HAP-1 (cell line): ENCODE measurements around the gene ZNF816.
"Not testable (repeated sequence)": the region's sequence is repeated elsewhere in the genome, so short reads cannot be mapped to it uniquely, and the experiment has no call there.

ENCODE experiments used
- DNase-seq, 2 experiments: peaks; one replicate each; pipeline ENCODE4 v3.0.0-alpha.2; 2016 to 2020; ENCODE audit warnings: low spot score in 2 of 2
- H3K27me3 ChIP-seq: fragments of 250-450 bp; sonication (Bioruptor Pico); 2 replicates; pipeline ENCODE4 v1.5.1; 2020; ENCODE audit warnings: low read depth, mild to moderate bottlenecking, moderate library complexity
- H3K36me3 ChIP-seq: fragments of 250-450 bp; sonication (Bioruptor Pico); replicated peaks from 2 replicates; pipeline ENCODE4 v1.5.1; 2020; ENCODE audit warnings: mild to moderate bottlenecking
- H3K4me1 ChIP-seq: fragments of 250-450 bp; sonication (Bioruptor Pico); 2 replicates; pipeline ENCODE4 v1.5.1; 2020; ENCODE audit warnings: mild to moderate bottlenecking
- H3K4me3 ChIP-seq: fragments of 250-450 bp; sonication (Bioruptor Pico); 2 replicates; pipeline ENCODE4 v1.5.1; 2020; ENCODE audit warnings: mild to moderate bottlenecking, moderate library complexity
- H3K9me3 ChIP-seq: fragments of 250-450 bp; sonication (Bioruptor Pico); 2 replicates; pipeline ENCODE4 v1.5.1; 2020; ENCODE audit warnings: mild to moderate bottlenecking, moderate library complexity
- in situ Hi-C: fragments of 300-500 bp; cut with MboI; formaldehyde crosslinking; loops from 3 replicates; pipeline ENCODE4 v1.14.3; 2020; ENCODE audit warnings: low sequenced_read_pairs, inconsistent platforms, mixed read lengths

ZNF816 gene

DNA sequence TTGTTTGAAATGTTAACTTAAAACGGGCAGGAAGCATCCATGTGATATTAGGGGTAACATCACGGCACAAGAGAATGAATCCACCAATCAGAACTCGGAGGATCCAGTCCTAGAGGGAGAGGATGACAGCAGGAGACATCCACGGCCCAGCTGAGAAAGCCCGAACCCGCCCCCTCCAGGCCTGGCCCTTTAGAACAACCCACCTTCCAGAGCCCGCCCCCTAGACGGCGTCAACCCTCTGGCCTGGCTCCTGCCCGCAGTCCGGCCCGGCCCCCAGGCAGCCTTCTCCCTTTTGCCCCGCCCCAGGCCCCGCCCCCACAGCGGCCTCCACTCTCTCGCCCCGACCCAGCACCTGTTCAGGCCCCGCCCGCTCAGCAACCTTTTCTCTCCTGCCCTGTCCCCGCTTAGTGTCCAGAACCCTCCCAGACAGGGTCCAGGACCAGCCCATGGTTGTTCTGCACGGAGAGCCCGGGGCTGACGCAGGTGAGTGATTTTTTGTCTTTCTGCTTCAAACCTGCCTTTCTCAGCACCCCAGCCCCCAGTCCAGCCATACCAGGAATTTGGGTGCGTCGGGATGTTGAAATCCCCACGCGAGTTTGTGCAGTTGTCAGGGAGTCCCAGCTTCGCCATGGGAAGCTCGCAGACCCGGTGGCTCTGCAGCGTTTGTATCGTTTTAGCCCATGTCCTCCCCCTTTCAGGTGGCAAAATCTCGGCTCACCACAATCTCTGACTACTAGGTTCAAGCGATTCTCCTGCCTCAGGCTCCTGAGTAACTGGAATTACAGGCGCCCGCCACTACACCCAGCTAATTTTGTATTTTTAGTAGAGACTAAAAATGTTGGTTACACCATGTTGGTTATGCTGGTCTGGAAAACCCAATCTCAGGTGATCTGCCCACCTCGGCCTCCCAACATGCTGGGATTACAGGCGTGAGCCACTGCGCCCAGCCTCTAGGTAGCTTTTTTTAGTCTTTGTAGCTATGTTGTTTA is 16.1 kb downstream of the ZNF816 start:
- no peaks in the 10 kb centered on the region for H3K4me1 ChIP-seq
- in situ Hi-C loops = no loop called here
- no peak overlapping the region for H3K4me3 ChIP-seq
- peaks cover 19% of the 10 kb centered on the region for H3K36me3 ChIP-seq
- DNase-seq = no peak
- no peaks in the 10 kb centered on the region for H3K27me3 ChIP-seq
- peaks cover 22% of the 10 kb centered on the region for H3K9me3 ChIP-seq

DNA sequence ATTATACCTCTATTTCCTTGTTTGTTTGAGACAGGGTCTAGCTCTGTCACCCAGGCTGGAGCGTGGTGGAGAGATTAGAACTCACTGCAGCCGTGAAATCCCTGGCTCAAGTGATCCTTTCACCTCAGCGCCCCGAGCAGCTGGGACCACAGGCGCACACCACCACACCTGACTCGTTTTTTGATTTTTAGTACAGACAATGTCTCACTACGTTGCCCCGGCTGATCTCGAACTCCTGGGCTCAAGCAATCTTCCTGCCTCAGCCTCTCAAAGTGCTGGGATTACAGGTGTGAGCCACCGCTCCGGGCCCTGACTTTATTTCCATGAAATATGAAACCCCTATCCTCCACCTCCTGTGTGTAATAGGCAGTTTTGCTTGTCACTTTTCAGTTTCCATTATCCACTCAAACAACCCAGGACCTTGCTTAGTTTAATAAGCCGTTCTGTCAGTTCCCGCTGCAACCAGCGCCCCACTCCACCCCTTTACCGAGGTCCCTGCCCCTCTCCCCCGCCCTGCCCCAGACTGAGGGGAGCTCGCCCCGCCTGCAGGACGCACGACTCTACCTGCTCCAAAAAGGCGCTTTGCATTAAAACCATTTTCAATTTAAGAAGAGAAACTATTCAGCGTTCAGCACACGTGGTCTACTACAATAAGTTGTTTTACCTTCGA is 16.9 kb downstream of the ZNF816 start:
- Histone ChIP-seq H3K27me3 (no peaks in the 10 kb centered on the region), H3K36me3 (peaks cover 11% of the 10 kb centered on the region), H3K4me1 (no peaks in the 10 kb centered on the region), H3K4me3 (no peak overlapping the region), H3K9me3 (peaks cover 14% of the 10 kb centered on the region)
- in situ Hi-C loops = no loop called here
- no peak for DNase-seq

DNA sequence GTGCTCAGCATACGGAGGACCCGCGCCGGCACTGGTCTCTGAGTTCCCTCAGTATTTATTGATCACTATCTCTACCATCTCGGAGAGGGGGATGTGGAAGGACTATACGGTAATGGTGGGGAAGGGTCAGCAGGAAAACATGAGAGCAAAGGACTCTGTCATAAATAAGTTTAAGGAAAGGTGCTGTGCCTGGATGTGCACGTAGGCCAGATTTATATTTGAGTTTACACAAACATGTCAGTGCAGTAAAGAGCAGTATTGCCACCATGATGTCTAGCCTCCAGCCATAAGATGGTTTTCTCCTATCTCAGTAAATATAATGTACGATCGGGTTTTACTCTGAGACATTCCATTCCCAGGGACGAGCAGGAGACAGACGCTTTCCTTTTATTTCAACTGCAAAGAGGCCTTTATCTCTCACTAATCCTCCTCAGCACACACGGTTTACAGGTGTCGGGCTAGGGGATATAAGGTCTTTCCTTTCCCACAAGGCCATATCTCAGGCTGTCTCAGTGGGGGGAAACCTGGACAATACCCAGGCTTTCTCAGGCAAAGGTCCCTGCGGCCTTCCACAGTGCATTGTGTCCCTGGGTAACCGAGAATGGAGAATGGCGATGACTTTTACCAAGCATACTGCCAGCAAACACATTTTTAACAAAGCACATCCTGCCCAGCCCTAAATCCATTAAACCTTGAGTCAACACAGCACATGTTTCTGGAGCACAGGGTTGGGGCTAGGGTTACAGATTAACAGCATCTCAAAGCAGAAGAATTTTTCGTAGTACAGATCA is 17.8 kb downstream of the ZNF816 start:
- peaks cover 13% of the 10 kb centered on the region; the same call in 1 of the 2 replicates for H3K9me3 ChIP-seq
- H3K27me3 ChIP-seq, H3K4me1 ChIP-seq, in situ Hi-C loops, DNase-seq, H3K4me3 ChIP-seq, H3K36me3 ChIP-seq: not testable (repeated sequence)

DNA sequence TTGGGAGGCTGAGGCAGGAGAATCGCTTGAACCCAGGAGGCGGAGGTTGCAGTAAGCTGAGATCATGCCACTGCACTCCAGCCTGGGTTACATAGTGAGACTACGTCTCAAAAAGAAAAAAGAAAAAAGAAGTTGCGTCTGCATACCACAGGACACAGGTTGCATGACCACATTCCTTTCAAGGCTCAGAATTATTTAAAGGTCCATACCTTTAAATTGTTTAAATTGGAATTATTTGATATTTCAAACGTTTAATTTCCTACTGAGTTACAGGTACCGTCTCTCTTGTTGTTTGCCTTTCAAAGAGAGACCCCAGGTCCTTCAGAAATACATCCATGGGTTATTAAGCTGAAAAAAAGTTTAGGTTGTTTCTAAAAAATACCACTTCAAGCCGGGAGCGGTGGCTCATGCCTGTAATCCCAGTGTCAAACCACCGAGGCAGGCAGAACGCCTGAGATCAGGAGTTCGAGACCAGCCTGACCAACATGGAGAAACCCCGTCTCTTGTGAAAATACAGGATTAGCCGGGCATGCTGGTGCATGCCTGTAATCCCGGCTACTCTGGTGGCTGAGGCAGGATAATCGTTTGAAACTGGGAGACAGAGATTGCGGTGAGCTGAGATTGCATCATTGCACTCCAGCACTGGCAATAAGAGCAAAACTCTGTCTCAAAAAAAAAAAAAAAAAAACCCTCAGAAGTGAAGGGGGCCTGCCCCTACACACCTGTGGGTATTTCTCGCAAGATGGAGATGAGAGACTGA is 18.6 kb downstream of the ZNF816 start:
- H3K36me3 ChIP-seq = no peaks in the 10 kb centered on the region
- in situ Hi-C loops = no loop called here
- peaks cover 10% of the 10 kb centered on the region; the same call in 1 of the 2 replicates for H3K9me3 ChIP-seq
- no peaks in the 10 kb centered on the region for H3K27me3 ChIP-seq
- DNase-seq = no peak
- no peak overlapping the region for H3K4me3 ChIP-seq
- H3K4me1 ChIP-seq = no peaks in the 10 kb centered on the region

DNA sequence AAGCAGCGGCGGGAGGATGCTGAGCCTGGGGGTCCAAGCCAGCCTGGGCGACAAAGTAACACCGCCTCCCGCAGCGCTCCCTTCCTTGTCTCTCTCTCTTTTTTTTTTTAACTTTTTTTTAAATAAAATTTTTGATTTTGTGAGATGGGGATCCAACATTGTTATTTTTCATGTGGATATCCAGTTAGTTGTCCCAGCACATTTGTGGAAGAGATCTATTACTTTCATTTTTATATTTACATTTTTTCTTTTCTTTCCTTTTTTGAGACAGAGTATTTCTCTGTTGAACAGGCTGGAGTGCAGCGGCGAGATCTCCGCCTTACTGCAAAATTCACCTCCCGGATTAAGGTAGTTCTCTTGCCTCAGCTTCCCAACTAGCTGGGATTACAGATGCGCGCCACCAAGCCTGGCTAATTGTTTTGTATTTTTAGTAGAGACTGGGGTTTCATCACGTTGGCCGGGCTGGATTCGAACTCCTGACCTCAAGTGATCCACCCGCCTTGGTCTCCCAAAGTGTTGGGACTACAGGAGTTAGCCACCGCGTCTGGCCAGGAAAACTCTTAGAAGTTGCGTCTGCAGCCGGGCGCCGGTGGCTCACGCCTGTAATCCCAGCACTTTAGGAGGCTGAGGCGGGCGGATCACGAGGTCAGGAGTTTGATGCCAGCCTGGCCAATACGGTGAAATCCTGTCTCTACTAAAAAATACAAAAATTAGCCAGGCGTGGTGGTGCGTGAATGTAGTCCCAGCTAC is 19.4 kb downstream of the ZNF816 start:
- Histone ChIP-seq H3K36me3 (no peaks in the 10 kb centered on the region), H3K4me1 (no peaks in the 10 kb centered on the region), H3K27me3 (no peaks in the 10 kb centered on the region), H3K9me3 (peaks cover 3% of the 10 kb centered on the region; the same call in 1 of the 2 replicates), H3K4me3 (peak overlapping the region; percentile 76)
- no peak for DNase-seq
- in situ Hi-C loops = no loop called here

DNA sequence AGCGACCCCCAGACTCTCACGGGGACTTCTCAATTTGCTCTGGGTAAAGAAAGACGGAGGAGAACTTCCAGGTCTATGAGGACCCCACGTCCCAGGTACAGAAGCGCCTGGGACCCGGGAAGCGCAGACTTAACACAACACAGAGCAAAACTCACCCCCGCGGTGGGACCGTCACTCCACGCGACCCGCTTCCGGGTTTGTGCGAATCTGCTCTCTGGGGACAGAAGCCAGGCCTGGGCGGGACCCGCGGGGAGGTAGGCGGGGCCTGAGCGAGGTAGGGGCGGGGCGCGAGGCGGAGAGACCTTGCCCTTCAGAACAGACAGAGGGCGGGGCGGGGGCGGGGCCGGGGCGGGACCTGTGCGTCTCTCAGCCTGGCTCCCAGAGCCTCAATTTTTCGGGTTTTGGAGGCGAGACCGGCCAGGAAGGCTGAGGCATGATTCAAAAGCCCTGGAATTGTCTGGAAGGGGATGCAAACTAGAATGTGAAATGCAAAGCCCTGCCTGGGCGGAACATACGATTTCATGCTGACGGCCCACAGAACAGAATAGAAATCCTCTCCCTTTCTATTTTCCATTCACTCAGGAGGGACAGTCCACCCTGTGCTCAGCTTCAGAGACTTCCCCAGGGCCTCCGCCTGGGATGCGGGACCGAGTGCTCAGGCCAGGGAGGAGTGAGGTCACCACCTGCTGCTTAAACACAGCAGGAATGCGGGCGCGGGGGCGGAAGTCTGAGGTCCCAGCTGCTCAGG is 20.1 kb downstream of the ZNF816 start:
- Histone ChIP-seq H3K4me3 (peak overlapping the region; percentile 76), H3K27me3 (no peaks in the 10 kb centered on the region), H3K9me3 (peaks cover under 1% of the 10 kb centered on the region; the same call in 1 of the 2 replicates), H3K36me3 (no peaks in the 10 kb centered on the region), H3K4me1 (no peaks in the 10 kb centered on the region)
- peak; percentile 65 to 92 for DNase-seq
- in situ Hi-C loops = no loop called here

DNA sequence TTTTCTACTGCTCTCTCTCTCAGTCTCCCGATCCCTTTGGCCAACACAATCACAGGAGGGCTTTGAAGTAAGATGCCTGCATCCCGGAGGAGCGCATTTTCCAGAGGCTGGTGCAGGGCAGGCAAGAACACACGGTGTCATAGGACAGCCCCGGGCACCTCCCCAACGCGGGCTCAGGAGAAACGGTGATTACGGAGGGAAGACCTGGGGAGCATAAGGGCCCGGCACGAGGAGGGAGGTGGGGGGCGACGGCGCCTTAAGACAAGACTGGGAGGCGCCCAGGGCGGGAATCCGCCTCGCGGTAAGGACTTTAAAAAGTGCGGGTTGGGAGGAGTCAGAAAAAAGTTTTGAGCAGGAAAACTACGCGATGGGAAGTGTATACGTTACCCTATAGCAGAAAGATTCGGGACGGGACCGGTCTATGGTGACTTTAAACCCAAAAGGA is 20.7 kb downstream of the ZNF816 start:
- peak in 1 of 2 experiments; percentile 53 for DNase-seq
- Histone ChIP-seq H3K4me1 (no peaks in the 10 kb centered on the region), H3K9me3 (peaks cover 3% of the 10 kb centered on the region; the same call in 1 of the 2 replicates), H3K27me3 (no peaks in the 10 kb centered on the region), H3K36me3 (no peaks in the 10 kb centered on the region; the same call in 1 of the 2 replicates), H3K4me3 (peak overlapping the region; percentile 76)
- in situ Hi-C loops = no loop called here

DNA sequence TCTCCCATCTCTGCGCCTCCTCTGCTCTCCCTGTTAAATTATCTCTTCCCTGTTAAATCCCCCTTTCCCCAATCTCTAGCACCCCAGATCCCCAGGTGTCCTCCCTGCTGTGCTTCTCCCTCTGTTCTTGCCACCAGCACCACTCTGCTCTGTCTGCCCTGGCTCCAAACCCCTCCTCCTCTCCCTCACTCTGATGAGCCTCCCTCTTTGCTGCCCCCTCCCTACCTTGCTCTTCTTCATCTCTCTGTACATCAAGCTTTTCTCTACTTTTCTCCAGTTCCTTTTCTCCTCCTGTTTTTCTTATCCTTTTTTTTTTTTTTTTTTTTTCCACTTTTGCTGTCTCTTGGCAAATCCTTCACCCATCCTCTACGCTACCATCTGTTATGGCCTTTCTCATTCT is 21.2 kb downstream of the ZNF816 start:
- in situ Hi-C loops = not testable (repeated sequence)

DNA sequence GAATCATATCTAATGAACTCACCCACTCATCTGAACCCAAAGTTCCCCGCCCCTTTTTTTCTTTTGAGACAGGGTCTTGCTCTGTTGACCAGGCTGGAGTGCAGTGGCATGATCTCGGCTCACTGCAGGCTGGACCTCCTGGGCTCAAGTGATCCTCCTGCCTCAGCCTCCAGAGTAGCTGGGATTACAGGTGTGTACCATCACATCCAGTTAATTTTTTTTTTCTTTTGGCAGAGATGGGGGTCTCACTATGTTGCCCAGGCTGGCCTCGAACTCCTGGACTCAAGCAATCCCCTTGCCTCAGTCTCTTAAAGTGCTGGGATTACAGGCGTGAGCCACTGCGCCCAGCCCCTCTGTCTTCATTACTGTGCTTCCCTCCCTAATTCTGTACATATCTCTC is 21.8 kb downstream of the ZNF816 start:
- H3K4me1 ChIP-seq, DNase-seq, H3K9me3 ChIP-seq, H3K4me3 ChIP-seq, H3K27me3 ChIP-seq, in situ Hi-C loops, H3K36me3 ChIP-seq: not testable (repeated sequence)

More for the DNA sequence above, 21.2 kb downstream of the ZNF816 start:
- H3K9me3 ChIP-seq, H3K4me1 ChIP-seq, H3K36me3 ChIP-seq, H3K27me3 ChIP-seq: not testable (repeated sequence)
- DNase-seq = peak in 1 of 2 experiments; percentile 12
- H3K4me3 ChIP-seq = peak overlapping the region; percentile 76

DNA sequence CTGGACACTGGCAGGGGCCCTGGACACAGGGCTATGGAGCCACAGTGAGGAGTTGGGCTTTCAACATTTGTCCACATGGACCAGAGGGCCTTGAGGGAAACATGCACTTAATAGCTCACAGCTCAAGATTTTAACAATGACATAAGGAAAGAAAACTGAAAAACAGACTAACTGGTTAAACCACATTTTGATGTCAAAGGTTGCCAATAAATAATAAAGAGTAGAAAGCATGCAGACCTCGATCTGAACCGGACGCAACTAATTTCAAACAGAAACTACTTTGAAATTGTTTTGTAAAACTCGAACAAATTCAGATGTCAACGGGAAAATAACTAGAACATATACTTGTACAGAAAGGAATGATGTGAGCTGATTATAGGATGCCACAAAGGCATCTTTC is 23.9 kb downstream of the ZNF816 start:
- H3K4me3 ChIP-seq = no peak overlapping the region
- DNase-seq = no peak
- no peaks in the 10 kb centered on the region for H3K27me3 ChIP-seq
- H3K9me3 ChIP-seq = peaks cover 13% of the 10 kb centered on the region
- no peaks in the 10 kb centered on the region; the same call in 1 of the 2 replicates for H3K36me3 ChIP-seq
- no peaks in the 10 kb centered on the region for H3K4me1 ChIP-seq
- in situ Hi-C loops = no loop called here

DNA sequence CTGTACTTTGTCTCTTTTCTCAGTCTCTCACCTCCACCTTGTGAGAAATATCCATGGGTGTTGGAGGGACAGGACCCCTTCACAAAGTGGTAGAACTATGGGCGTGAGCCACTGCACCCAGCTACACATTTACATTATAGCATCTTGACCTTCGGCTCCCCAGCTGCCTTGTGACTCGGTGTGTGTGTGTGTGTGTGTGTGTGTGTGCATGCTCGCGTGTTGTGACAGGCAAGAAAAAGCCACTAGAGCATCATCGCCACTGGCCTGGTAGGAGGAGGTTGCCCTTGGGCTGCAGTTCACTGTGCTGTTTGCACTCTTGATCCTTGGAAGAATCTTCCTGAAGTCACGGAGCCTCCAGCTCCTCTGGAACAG is 25.7 kb downstream of the ZNF816 start:
- Histone ChIP-seq H3K4me1 (no peaks in the 10 kb centered on the region), H3K36me3 (no peaks in the 10 kb centered on the region; the same call in 1 of the 2 replicates), H3K27me3 (no peaks in the 10 kb centered on the region), H3K4me3 (no peak overlapping the region), H3K9me3 (peaks cover 13% of the 10 kb centered on the region)
- in situ Hi-C loops = no loop called here
- DNase-seq = no peak
